ENCODE data around the gene TBC1D4.

DNA sequence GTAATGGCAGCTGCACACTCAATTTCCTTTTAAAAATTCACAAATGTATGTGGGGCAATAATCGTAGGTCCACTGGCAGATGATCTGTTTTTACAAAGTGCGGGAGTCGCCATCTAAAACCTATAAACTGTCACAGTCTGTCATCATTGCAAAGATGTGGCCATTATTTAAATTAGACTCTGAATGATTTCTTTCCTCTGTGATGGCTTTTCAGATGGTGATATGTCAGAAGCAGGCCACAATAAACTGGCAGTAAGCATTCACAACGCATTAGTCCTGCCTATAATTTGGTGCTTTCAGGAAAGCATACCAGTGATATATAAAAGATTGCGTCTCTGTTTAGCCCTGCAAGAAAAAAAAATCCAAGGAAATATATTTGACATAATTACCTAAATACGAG is 226.8 kb downstream of the TBC1D4 start:
- TF ChIP-seq, protein P1, sequence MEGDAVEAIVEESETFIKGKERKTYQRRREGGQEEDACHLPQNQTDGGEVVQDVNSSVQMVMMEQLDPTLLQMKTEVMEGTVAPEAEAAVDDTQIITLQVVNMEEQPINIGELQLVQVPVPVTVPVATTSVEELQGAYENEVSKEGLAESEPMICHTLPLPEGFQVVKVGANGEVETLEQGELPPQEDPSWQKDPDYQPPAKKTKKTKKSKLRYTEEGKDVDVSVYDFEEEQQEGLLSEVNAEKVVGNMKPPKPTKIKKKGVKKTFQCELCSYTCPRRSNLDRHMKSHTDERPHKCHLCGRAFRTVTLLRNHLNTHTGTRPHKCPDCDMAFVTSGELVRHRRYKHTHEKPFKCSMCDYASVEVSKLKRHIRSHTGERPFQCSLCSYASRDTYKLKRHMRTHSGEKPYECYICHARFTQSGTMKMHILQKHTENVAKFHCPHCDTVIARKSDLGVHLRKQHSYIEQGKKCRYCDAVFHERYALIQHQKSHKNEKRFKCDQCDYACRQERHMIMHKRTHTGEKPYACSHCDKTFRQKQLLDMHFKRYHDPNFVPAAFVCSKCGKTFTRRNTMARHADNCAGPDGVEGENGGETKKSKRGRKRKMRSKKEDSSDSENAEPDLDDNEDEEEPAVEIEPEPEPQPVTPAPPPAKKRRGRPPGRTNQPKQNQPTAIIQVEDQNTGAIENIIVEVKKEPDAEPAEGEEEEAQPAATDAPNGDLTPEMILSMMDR (conservative IDR thresholded peaks at IDR 0.05 in 1 of 2, IDR thresholded peaks at IDR 0.05 in 1 of 2; ENCODE audit: low read depth in 1 of 2, low read length in 2 of 2): no peak
- no peak for TF ChIP-seq EZH2 (IDR thresholded peaks at IDR 0.05; ENCODE audit: low read length, missing control alignments)

All from fibroblast of lung (primary cell).